HepG2 (cell line): ENCODE results near the gene PRSS50. TPM values are rescaled to one million over a fixed set of nuclear protein-coding genes. Genes with fewer than 3 reads are reported as not detected.
"Not testable (repeated sequence)": the region's sequence is repeated elsewhere in the genome, so short reads cannot be mapped to it uniquely, and the experiment has no call there.

Experiments
- ATAC-seq: fragments of 200-7000 bp; cut with Tn5 transposase; 3 replicates; pipeline ENCODE4 v1.9.1; 2020; ENCODE audit warnings: mild to moderate bottlenecking, moderate library complexity
- BruUV-seq: library from RNA; stranded (reverse); fragments of 400-500 nt; replicated peaks from 2 replicates; lab custom pipeline; 2021; lab: Mats Ljungman, UMichigan
- CTCF ChIA-PET: fragments of 300-600 bp; formaldehyde crosslinking; extraction: SDS; loops from one replicate; lab custom pipeline; 2021; ENCODE audit warnings: low total read pairs, inconsistent platforms, low intra/inter-chr PET ratio; lab: Yijun Ruan, JAX
- POLR2A ChIA-PET: fragments of 350-600 bp; sonication (Branson Sonifier 250); formaldehyde crosslinking; loops from one replicate; lab custom pipeline; 2020; ENCODE audit warnings: antibody characterized with exemption, inconsistent platforms; lab: Yijun Ruan, JAX
- DNase-seq: peaks from one replicate; pipeline ENCODE4 v3.0.0-alpha.2; 2015; ENCODE audit warnings: low spot score
- FAIRE-seq: peaks from 3 replicates; lab custom pipeline; 2011; peaks lifted over from hg19 to GRCh38; lab: Jason Lieb, UNC
- H2AFZ ChIP-seq: one replicate; pipeline ENCODE4 v1.6.1; 2011; ENCODE audit warnings: low read length, inconsistent platforms
- H3K27ac ChIP-seq: fragments of 300-600 bp; 3 replicates; pipeline ENCODE4 v1.8.0; 2011; ENCODE audit warnings: mixed run types, mild to moderate bottlenecking, mixed read lengths, low read length, inconsistent platforms; ENCODE audit not compliant: insufficient read depth; ENCODE audit errors: extremely low read length
- H3K27me3 ChIP-seq, 2 experiments: fragments of 200-600 bp in 1 of 2; 2 replicates in 1 of 2; 3 replicates in 1 of 2; pipeline versions ENCODE4 v1.6.0 to v1.8.0; 2011; ENCODE audit warnings: low read length in 2 of 2, mild to moderate bottlenecking in 2 of 2, moderate library complexity in 2 of 2, inconsistent platforms in 1 of 2; ENCODE audit not compliant: insufficient read depth in 2 of 2, control insufficient read depth in 1 of 2
- H3K36me3 ChIP-seq, 2 experiments: fragments of 200-600 bp in 1 of 2; replicated peaks in 1 of 2; 2 replicates in 1 of 2; 3 replicates in 1 of 2; pipeline versions ENCODE4 v1.5.1 to v1.8.0; 2011; ENCODE audit warnings: low read length in 2 of 2, inconsistent platforms in 1 of 2; ENCODE audit not compliant: insufficient read depth in 2 of 2, control insufficient read depth in 1 of 2
- H3K4me1 ChIP-seq: 2 replicates; pipeline ENCODE4 v1.5.1; 2012; ENCODE audit warnings: low read length, inconsistent platforms; ENCODE audit not compliant: insufficient read depth
- H3K4me2 ChIP-seq: 2 replicates; pipeline ENCODE4 v1.6.0; 2011; ENCODE audit warnings: low read depth, low read length, inconsistent platforms
- H3K4me3 ChIP-seq, 3 experiments: fragments of 200-600 bp in 1 of 3; sonication (generic), shearing (Covaris generic) in 1 of 3; replicated peaks in 1 of 3; 2 replicates each; pipeline ENCODE4 v1.5.1; 2011 to 2016; ENCODE audit warnings: low read length in 3 of 3, inconsistent platforms in 2 of 3, low read depth in 2 of 3, mild to moderate bottlenecking in 2 of 3, control low read depth in 1 of 3, mixed read lengths in 1 of 3; ENCODE audit not compliant: insufficient read depth in 1 of 3
- H3K79me2 ChIP-seq: one replicate; pipeline ENCODE4 v1.6.1; 2011; ENCODE audit warnings: low read length, inconsistent platforms; ENCODE audit not compliant: insufficient read depth
- H3K9ac ChIP-seq: 2 replicates; pipeline ENCODE4 v1.6.0; 2011; ENCODE audit warnings: mild to moderate bottlenecking, low read depth, low read length, inconsistent platforms; ENCODE audit not compliant: insufficient read depth
- H3K9me3 ChIP-seq: 2 replicates; pipeline ENCODE4 v1.5.1; 2012; ENCODE audit warnings: mild to moderate bottlenecking, low read length
- H4K20me1 ChIP-seq: 2 replicates; pipeline ENCODE4 v1.6.0; 2011; ENCODE audit warnings: inconsistent platforms, mild to moderate bottlenecking, low read length, moderate library complexity; ENCODE audit not compliant: insufficient read depth
- MIER2 ChIP-seq: IDR thresholded peaks from 2 replicates; pipeline ENCODE4 v1.6.1; 2016; ENCODE audit warnings: missing biosample characterization, missing genetic modification reagents
- MYNN ChIP-seq: sonication (generic); formaldehyde crosslinking; IDR thresholded peaks from 2 replicates; pipeline ENCODE4 v1.4.0; 2020; ENCODE audit warnings: mild to moderate bottlenecking, low read depth, missing genetic modification reagents
- POGK ChIP-seq: sonication (generic); formaldehyde crosslinking; conservative IDR thresholded peaks from 2 replicates; pipeline ENCODE4 v1.8.0; 2022; ENCODE audit warnings: mild to moderate bottlenecking, moderate library complexity, missing genetic modification reagents
- PRDM10 ChIP-seq: sonication (generic); formaldehyde crosslinking; IDR thresholded peaks from 2 replicates; pipeline ENCODE4 v1.4.0; 2020; ENCODE audit warnings: low read depth, missing genetic modification reagents
- SMAD3 ChIP-seq: sonication (generic); formaldehyde crosslinking; IDR thresholded peaks from 2 replicates; pipeline ENCODE4 v1.4.0; 2020; ENCODE audit warnings: missing genetic modification reagents
- SRY ChIP-seq: sonication (generic); formaldehyde crosslinking; IDR thresholded peaks from 2 replicates; pipeline ENCODE4 v1.8.0; 2022; ENCODE audit warnings: mild to moderate bottlenecking, missing genetic modification reagents
- WGBS: methylation state at CpG from one replicate; pipeline ENCODE4 v1.1.6; 2017; ENCODE audit warnings: low lambda C conversion rate; 5-methylcytosine and 5-hydroxymethylcytosine counted together
- in situ Hi-C: cut with HindIII; loops from 2 replicates; pipeline ENCODE4 v1.10.0; 2017; ENCODE audit warnings: low pct_unique_long_range_greater_than_20kb; ENCODE audit not compliant: extremely low pct_ligation_motif_present
- intact Hi-C: fragments of 100-400 bp; cut with micrococcal nuclease; formaldehyde crosslinking; loops from one replicate; pipeline ENCODE4 v1.10.0; 2022; ENCODE audit not compliant: unreplicated experiment
- polyA plus RNA-seq, 8 experiments: library from polyadenylated mRNA; depleted of rRNA in 3 of 8; stranded (reverse) in 7 of 8; unstranded in 1 of 8; fragments of >200 nt; fragmentation: Illumina TruSeq in 4 of 8; extraction: Trizol in 4 of 8; gene quantifications; 2 replicates each; pipeline versions ENCODE4 v1.2.1 to v1.2.3, GENCODE V29; 2011 to 2016; ENCODE audit warnings: low read depth in 4 of 8, missing spikeins in 1 of 8, mixed read lengths in 1 of 8; ENCODE audit not compliant: insufficient read depth in 1 of 8
- total RNA-seq, 5 experiments: library from RNA; depleted of rRNA; stranded (reverse); fragments of >200 nt; fragmentation: Illumina TruSeq; extraction: Trizol; gene quantifications; 2 replicates each; pipeline ENCODE4 v1.2.3, GENCODE V29; 2016; ENCODE audit warnings: low read depth in 1 of 5

The PRSS50 gene
- total and polyA plus RNA-seq, 2 of the 13 experiments (the other 11 are each of a cell fraction or from before 2014, with no cell fraction given): not detected

GRCh38 chr3:46705022-46705530, 12.6 kb downstream of the PRSS50 start (continued):
- TF ChIP-seq POGK (CRISPR knock-in tag): 0 out of 2 replicates have a peak, but pooled peaks have one; percentile 34
- peak; percentile 74 for TF ChIP-seq MIER2
- TF ChIP-seq MYNN (CRISPR knock-in tag): no peak
- 0 out of 2 replicates have a peak, but pooled peaks have one; percentile 23 for TF ChIP-seq SMAD3
- TF ChIP-seq SRY (CRISPR knock-in tag): 0 out of 2 replicates have a peak, but pooled peaks have one; percentile 30
- TF ChIP-seq PRDM10 (CRISPR knock-in tag): 0 out of 2 replicates have a peak, but pooled peaks have one; percentile 20

GRCh38 chr3:46704346-46704745, 13.3 kb downstream of the PRSS50 start:
- WGBS: no CpG with 5 or more reads among the region's 7 CpGs
- DNase-seq, POLR2A ChIA-PET, H3K79me2 ChIP-seq, ATAC-seq, H2AFZ ChIP-seq, H3K4me3 ChIP-seq, FAIRE-seq, intact Hi-C loops, H3K4me1 ChIP-seq, BruUV-seq, in situ Hi-C loops, H3K9me3 ChIP-seq, H3K27ac ChIP-seq, H4K20me1 ChIP-seq, H3K36me3 ChIP-seq, H3K27me3 ChIP-seq, H3K9ac ChIP-seq, H3K4me2 ChIP-seq: not testable (repeated sequence)
- CTCF ChIA-PET: interaction anchor here (1.0 to 2.2 kb wide), 5 partner anchors 162 to 294 kb away, joined by 3 to 39 read pairs (median 5); no protein-coding TSS in a partner anchor
